ENCODE measurements around the gene BLNK. TPM values are rescaled to one million over a fixed set of nuclear protein-coding genes. Genes with fewer than 3 reads are reported as not detected.

The BLNK gene
- polyA plus RNA-seq, 1 of the 3 experiments (the other 2 are of a cell fraction) = not detected

DNA sequence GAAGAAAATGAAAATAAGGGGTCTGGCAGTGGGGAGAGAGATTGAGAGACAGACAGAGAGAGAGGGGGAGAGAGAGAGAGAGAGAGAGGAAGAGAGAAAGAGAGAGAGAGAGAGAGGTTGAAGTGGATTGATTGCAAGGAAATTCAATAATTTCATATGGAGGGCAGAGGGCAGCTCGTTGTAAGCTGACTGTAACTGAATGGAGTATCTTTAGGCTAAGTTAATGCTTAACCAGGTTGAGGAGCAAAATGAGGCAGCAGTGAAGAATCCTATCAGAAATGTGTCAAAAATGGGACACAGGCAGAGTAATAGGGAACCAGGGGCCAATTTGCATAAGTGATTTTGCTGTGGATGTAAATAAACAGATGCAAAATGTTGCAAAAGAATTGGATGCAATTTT lies 21.0 kb downstream of the BLNK start:
- Histone ChIP-seq H3K27me3 (ENCODE audit: insufficient read depth) (no peaks in the 10 kb centered on the region), H3K9me3 (no peaks in the 10 kb centered on the region), H3K4me2 (no peak overlapping the region), H3K79me2 (ENCODE audit: insufficient read depth) (no peaks in the 10 kb centered on the region), H3K9me2 (no peaks in the 10 kb centered on the region), H2AFZ (ENCODE audit: low read depth) (no peak overlapping the region), H3K9ac (no peak overlapping the region), H3K4me1 (ENCODE audit: control insufficient read depth in 1 of 2, insufficient read depth in 2 of 2, low read depth in 1 of 2, low read length in 1 of 2) (no peaks in the 10 kb centered on the region; a peak in 1 of 4 replicates), H3K4me3 (ENCODE audit: low read depth in 2 of 2, low read length in 1 of 2) (no peak overlapping the region), H3F3A (replicated peaks; ENCODE audit: insufficient read depth) (no peaks in the 10 kb centered on the region), H4K20me1 (ENCODE audit: insufficient read depth) (no peaks in the 10 kb centered on the region), H3K36me3 (replicated peaks in 1 of 2; ENCODE audit: control insufficient read depth in 1 of 2, insufficient read depth in 2 of 2, low read length in 1 of 2) (no peaks in the 10 kb centered on the region), H3K27ac (ENCODE audit: low read depth in 2 of 2, low read length in 1 of 2) (no peak overlapping the region)
- 0% methylated on average over 1 of the region's 1 CpG for WGBS (ENCODE audit: low lambda C conversion rate)
- TF ChIP-seq TEAD4 (IDR thresholded peaks at IDR 0.05; ENCODE audit: borderline replicate concordance, insufficient read depth) (no peak), RCOR1 (IDR thresholded peaks at IDR 0.05; ENCODE audit: low read length) (no peak)
- ChIA-PET CTCF (interaction anchor here (1.7 to 5.1 kb wide), 2 partner anchors 21 to 42 kb away, joined by 6 to 28 read pairs; no protein-coding TSS in a partner anchor), POLR2A (no interaction called here)
- DNase-seq = no peak

DNA sequence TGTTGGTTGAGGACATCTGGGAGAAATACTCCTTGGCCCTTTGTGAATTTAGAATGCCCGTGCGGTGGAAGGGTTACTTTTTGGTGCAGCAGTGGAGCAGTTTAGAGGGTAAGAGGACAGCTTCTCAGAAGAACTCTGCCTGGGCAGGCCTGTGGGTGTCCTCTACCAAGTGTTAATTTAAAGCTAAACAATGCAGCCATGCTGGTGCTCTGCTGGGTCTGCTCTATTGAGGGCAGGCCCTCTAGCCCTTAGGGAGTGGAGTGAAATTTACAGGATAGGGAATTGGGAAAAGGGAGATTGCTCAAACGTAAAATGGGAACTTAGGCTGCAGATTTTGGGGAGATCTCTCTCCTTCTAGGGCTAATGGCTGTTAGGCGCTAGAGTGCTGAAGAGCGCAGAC lies 22.1 kb downstream of the BLNK start:
- POLR2A ChIA-PET = no interaction called here
- no peaks in the 10 kb centered on the region for H3K79me2 ChIP-seq (ENCODE audit: insufficient read depth)
- no peak overlapping the region for H2AFZ ChIP-seq (ENCODE audit: low read depth)
- no peaks in the 10 kb centered on the region for H4K20me1 ChIP-seq (ENCODE audit: insufficient read depth)
- H3K9me3 ChIP-seq = no peaks in the 10 kb centered on the region
- no peaks in the 10 kb centered on the region for H3K27me3 ChIP-seq (ENCODE audit: insufficient read depth)
- WGBS (ENCODE audit: low lambda C conversion rate) = 65% methylated on average over 5 of the region's 5 CpGs
- H3K27ac ChIP-seq (ENCODE audit: low read depth in 2 of 2, low read length in 1 of 2) = no peak overlapping the region
- H3K36me3 ChIP-seq (replicated peaks in 1 of 2; ENCODE audit: control insufficient read depth in 1 of 2, insufficient read depth in 2 of 2, low read length in 1 of 2) = no peaks in the 10 kb centered on the region
- no peaks in the 10 kb centered on the region for H3F3A ChIP-seq (replicated peaks; ENCODE audit: insufficient read depth)
- DNase-seq = no peak
- H3K9me2 ChIP-seq = no peaks in the 10 kb centered on the region
- no peak overlapping the region for H3K9ac ChIP-seq
- CTCF ChIA-PET = interaction anchor here (0.6 to 5.1 kb wide), 2 partner anchors 20 to 143 kb away, joined by 3 to 28 read pairs; no protein-coding TSS in a partner anchor
- no peak overlapping the region for H3K4me3 ChIP-seq (ENCODE audit: low read depth in 2 of 2, low read length in 1 of 2)
- H3K4me1 ChIP-seq (ENCODE audit: control insufficient read depth in 1 of 2, insufficient read depth in 2 of 2, low read depth in 1 of 2, low read length in 1 of 2) = no peaks in the 10 kb centered on the region
- no peak overlapping the region for H3K4me2 ChIP-seq
- no peak for TF ChIP-seq GABPA (IDR thresholded peaks at IDR 0.05; ENCODE audit: low read depth)
- no peak for TF ChIP-seq SIN3A (IDR thresholded peaks at IDR 0.05; ENCODE audit: borderline replicate concordance, low read depth, low read length)
- TF ChIP-seq, protein P1, sequence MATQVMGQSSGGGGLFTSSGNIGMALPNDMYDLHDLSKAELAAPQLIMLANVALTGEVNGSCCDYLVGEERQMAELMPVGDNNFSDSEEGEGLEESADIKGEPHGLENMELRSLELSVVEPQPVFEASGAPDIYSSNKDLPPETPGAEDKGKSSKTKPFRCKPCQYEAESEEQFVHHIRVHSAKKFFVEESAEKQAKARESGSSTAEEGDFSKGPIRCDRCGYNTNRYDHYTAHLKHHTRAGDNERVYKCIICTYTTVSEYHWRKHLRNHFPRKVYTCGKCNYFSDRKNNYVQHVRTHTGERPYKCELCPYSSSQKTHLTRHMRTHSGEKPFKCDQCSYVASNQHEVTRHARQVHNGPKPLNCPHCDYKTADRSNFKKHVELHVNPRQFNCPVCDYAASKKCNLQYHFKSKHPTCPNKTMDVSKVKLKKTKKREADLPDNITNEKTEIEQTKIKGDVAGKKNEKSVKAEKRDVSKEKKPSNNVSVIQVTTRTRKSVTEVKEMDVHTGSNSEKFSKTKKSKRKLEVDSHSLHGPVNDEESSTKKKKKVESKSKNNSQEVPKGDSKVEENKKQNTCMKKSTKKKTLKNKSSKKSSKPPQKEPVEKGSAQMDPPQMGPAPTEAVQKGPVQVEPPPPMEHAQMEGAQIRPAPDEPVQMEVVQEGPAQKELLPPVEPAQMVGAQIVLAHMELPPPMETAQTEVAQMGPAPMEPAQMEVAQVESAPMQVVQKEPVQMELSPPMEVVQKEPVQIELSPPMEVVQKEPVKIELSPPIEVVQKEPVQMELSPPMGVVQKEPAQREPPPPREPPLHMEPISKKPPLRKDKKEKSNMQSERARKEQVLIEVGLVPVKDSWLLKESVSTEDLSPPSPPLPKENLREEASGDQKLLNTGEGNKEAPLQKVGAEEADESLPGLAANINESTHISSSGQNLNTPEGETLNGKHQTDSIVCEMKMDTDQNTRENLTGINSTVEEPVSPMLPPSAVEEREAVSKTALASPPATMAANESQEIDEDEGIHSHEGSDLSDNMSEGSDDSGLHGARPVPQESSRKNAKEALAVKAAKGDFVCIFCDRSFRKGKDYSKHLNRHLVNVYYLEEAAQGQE (IDR thresholded peaks at IDR 0.05; ENCODE audit: low read depth, low read length) = no peak
- TF ChIP-seq, protein P2, sequence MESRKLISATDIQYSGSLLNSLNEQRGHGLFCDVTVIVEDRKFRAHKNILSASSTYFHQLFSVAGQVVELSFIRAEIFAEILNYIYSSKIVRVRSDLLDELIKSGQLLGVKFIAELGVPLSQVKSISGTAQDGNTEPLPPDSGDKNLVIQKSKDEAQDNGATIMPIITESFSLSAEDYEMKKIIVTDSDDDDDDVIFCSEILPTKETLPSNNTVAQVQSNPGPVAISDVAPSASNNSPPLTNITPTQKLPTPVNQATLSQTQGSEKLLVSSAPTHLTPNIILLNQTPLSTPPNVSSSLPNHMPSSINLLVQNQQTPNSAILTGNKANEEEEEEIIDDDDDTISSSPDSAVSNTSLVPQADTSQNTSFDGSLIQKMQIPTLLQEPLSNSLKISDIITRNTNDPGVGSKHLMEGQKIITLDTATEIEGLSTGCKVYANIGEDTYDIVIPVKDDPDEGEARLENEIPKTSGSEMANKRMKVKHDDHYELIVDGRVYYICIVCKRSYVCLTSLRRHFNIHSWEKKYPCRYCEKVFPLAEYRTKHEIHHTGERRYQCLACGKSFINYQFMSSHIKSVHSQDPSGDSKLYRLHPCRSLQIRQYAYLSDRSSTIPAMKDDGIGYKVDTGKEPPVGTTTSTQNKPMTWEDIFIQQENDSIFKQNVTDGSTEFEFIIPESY (IDR thresholded peaks at IDR 0.05; ENCODE audit: borderline replicate concordance, low read depth) = no peak
- TF ChIP-seq NRF1 (IDR thresholded peaks at IDR 0.05; ENCODE audit: low read depth, low read length) = no peak

Data from SK-N-SH (cell line).